Calu3 (cell line): ENCODE data around the gene CORO1C. TPM values are rescaled to one million over a fixed set of nuclear protein-coding genes. Genes with fewer than 3 reads are reported as not detected.
"Not testable (repeated sequence)": the region's sequence is repeated elsewhere in the genome, so short reads cannot be mapped to it uniquely, and the experiment has no call there.

Source experiments
- BruUV-seq: library from RNA; stranded (reverse); fragments of 400-500 nt; replicated peaks from 2 replicates; lab custom pipeline; 2021; lab: Mats Ljungman, UMichigan
- CTCF ChIA-PET: fragments of 300-600 bp; sonication (Branson Sonifier 250); formaldehyde crosslinking; loops from one replicate; lab custom pipeline; 2022; ENCODE audit warnings: antibody characterized with exemption; lab: Charles Lee
- DNase-seq: peaks from one replicate; pipeline ENCODE4 v3.0.0; 2022
- H3K27ac Mint-ChIP-seq: one replicate; pipeline ENCODE4 v1.8.0; 2022; ENCODE audit warnings: mixed read lengths; ENCODE audit not compliant: unreplicated experiment
- H3K27me3 Mint-ChIP-seq: one replicate; pipeline ENCODE4 v1.8.0; 2022; ENCODE audit warnings: mixed read lengths; ENCODE audit not compliant: unreplicated experiment
- H3K36me3 Mint-ChIP-seq: one replicate; pipeline ENCODE4 v1.8.0; 2022; ENCODE audit warnings: mild to moderate bottlenecking, moderate library complexity, mixed read lengths; ENCODE audit not compliant: insufficient read depth, unreplicated experiment
- H3K4me1 Mint-ChIP-seq: one replicate; pipeline ENCODE4 v1.8.0; 2022; ENCODE audit warnings: mild to moderate bottlenecking, low read depth, mixed read lengths; ENCODE audit not compliant: unreplicated experiment
- H3K4me3 Mint-ChIP-seq: one replicate; pipeline ENCODE4 v1.8.0; 2022; ENCODE audit warnings: mild to moderate bottlenecking, low read depth, moderate library complexity, mixed read lengths; ENCODE audit not compliant: unreplicated experiment
- H3K9me3 Mint-ChIP-seq: one replicate; pipeline ENCODE4 v1.8.0; 2022; ENCODE audit warnings: low read depth, mixed read lengths; ENCODE audit not compliant: unreplicated experiment
- intact Hi-C: fragments of 100-400 bp; cut with micrococcal nuclease; formaldehyde crosslinking; loops from one replicate; pipeline ENCODE4 v1.10.0; 2022; ENCODE audit not compliant: unreplicated experiment
- total RNA-seq: library from RNA; stranded (reverse); gene quantifications from 2 replicates; pipeline ENCODE4 v1.2.3, GENCODE V29; 2022
- TF ChIP-seq, protein P1 (sequence below): fragments of 200-600 bp; IDR thresholded peaks from one replicate; pipeline ENCODE4 v1.8.0; 2022; ENCODE audit warnings: antibody characterized with exemption; ENCODE audit not compliant: unreplicated experiment

The CORO1C gene
- total RNA-seq, 1 experiment from 2014 or later = 252 TPM

DNA sequence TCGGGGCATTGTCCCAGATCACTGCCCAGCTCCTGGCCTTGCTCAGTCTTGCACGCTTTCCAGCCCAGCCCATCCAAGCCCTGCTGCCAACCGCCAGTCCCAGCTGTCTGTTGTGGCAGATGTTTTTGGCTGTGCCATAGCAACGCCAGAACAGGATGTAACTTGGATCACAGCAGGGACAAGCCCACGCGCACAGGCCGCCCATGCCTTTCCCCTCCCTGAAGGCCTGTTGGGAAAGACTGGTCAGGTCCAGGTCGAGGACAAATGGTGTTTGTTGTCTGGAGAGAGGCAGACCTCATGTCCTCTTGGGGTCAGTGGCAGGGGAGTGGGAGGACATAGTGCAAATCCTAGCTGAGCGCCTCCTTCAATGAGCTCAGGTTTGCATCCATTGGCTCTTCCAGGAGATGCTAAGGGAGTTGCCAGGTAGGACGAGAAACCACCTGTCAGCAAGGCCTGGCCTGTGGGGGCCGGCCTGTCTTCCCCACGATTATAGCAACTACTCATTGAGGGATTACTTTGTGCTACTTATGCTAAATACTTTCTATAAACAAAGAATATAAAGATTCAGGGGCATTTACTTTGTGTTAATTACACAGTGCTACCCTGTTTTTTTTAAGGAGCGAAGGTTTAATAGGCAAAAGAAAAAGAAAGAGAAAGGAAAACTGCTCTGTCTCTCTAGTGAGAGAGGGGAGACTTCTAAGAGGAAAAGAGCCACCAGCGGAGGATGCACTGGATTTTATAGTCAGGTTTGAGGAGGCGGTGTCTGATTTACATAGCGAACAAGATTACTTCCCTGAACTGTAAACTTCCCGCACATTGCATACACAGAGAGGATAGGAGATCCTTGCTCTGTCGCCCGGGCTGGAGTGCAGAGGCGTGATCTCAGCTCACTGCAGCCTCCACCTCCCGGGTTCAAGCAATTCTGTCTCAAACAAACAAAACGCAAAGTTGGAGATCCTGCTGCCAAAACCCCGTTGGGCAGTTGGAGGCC, 42.8 kb upstream of the CORO1C start:
- Mint-ChIP-seq H3K27ac (no peak overlapping the region), H3K4me1 (peaks cover 12% of the 10 kb centered on the region), H3K27me3 (no peaks in the 10 kb centered on the region), H3K4me3 (no peak overlapping the region), H3K9me3 (no peaks in the 10 kb centered on the region), H3K36me3 (peaks cover 3% of the 10 kb centered on the region)
- TF ChIP-seq, protein P1, sequence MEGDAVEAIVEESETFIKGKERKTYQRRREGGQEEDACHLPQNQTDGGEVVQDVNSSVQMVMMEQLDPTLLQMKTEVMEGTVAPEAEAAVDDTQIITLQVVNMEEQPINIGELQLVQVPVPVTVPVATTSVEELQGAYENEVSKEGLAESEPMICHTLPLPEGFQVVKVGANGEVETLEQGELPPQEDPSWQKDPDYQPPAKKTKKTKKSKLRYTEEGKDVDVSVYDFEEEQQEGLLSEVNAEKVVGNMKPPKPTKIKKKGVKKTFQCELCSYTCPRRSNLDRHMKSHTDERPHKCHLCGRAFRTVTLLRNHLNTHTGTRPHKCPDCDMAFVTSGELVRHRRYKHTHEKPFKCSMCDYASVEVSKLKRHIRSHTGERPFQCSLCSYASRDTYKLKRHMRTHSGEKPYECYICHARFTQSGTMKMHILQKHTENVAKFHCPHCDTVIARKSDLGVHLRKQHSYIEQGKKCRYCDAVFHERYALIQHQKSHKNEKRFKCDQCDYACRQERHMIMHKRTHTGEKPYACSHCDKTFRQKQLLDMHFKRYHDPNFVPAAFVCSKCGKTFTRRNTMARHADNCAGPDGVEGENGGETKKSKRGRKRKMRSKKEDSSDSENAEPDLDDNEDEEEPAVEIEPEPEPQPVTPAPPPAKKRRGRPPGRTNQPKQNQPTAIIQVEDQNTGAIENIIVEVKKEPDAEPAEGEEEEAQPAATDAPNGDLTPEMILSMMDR = no peak
- no TSS peak for BruUV-seq
- CTCF ChIA-PET = interaction anchor here (0.8 kb wide), 1 partner anchor 40 kb away, joined by 3 read pairs; no protein-coding TSS in a partner anchor
- peak; percentile 57 for DNase-seq
- intact Hi-C loops = no loop called here

DNA sequence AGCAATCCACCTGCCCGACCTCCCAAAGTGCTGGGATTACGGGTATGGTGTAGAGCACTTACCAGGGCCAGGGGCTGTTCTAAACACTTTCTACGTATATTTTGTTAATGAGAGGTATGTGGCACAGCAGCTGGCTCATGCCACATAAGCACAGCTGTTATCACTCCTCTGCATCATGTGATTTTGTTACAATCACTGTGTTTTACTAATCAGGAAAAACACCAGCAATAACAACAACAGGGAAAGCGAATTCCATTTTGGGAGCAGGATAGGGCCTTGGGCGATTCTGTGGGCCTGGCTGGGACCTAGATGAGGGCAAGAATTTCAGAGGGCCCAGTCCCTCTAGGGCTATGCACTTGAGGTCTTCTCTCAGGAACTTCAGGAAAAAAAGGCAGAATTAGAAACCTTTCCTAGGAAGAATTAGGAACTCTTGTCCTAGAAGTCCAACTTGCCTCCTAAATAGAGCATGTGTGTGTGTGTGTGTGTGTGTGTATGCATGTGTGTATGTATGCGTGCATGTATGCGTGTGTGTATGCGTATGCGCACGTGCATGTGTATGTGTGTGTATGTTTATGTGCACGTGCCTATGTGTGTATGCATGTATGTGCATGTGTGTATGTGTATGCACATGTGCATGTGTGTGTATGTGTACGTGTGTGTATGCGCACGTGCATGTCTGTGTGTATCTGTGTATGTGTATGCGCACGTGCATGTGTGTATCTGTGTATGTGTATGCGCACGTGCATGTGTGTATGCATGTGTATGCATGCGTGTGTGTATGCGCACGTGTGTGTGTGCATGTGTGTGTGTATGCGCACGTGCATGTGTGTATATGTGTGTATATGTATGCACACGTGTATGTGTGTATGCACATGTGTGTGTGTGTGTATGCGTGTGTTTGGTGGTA, 41.8 kb upstream of the CORO1C start:
- CTCF ChIA-PET = interaction anchor here (0.8 kb wide), 1 partner anchor 39 kb away, joined by 3 read pairs; no protein-coding TSS in a partner anchor
- intact Hi-C loops = no loop called here
- Mint-ChIP-seq H3K4me1 (peaks cover 12% of the 10 kb centered on the region), H3K9me3 (no peaks in the 10 kb centered on the region), H3K27me3 (no peaks in the 10 kb centered on the region), H3K27ac (no peak overlapping the region), H3K36me3 (peaks cover 12% of the 10 kb centered on the region), H3K4me3 (no peak overlapping the region)
- BruUV-seq = no TSS peak
- TF ChIP-seq, protein P1 = no peak
- no peak for DNase-seq

DNA sequence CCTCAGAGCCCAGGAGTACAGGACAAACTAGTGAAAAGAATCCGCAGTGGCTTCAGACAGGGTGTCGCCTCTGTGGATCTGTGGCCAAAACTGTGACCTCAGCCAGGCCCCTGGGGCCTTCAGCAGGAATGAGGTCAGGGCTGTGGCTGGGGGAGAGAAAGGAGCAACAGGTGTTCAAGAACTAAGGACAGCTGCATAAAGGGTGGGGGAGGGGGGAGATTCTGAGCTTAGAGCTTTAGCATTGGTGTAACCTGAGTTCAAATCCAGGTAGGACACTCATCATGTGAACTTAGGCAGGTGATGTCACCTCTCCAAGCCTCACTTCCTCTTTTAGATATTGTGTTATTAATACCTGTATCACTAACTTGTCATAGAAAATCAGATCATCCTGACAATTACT, 40.9 kb upstream of the CORO1C start:
- H3K27me3 Mint-ChIP-seq = no peaks in the 10 kb centered on the region
- no TSS peak for BruUV-seq
- intact Hi-C loops = no loop called here
- H3K9me3 Mint-ChIP-seq = no peaks in the 10 kb centered on the region
- peaks cover 14% of the 10 kb centered on the region for H3K36me3 Mint-ChIP-seq
- TF ChIP-seq, protein P1 = no peak
- peaks cover 12% of the 10 kb centered on the region for H3K4me1 Mint-ChIP-seq
- no peak for DNase-seq
- no peak overlapping the region for H3K27ac Mint-ChIP-seq
- no peak overlapping the region for H3K4me3 Mint-ChIP-seq
- CTCF ChIA-PET = no interaction called here

DNA sequence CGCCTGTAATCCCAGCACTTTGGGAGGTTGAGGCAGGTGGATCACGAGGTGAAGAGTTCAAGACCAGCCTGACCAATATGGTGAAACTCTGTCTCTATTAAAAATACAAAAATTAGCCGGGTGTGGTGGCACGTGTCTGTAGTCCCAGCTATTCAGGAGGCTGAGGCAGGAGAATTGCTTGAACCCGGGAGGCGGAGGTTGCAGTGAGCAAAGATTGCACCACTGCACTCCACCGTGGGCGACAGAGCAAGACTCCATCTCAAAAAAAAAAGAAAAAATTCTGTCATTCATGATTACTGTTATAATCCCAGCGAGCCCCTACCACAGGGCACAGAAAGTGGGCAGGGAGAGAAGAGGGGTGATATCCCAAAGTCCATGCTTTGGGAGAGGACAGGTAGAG, 40.5 kb upstream of the CORO1C start:
- CTCF ChIA-PET = not testable (repeated sequence)

More for the DNA sequence above, 40.5 kb upstream of the CORO1C start:
- DNase-seq, H3K27me3 Mint-ChIP-seq, H3K4me3 Mint-ChIP-seq, H3K9me3 Mint-ChIP-seq, BruUV-seq, H3K27ac Mint-ChIP-seq, intact Hi-C loops: not testable (repeated sequence)
- peaks cover 14% of the 10 kb centered on the region for H3K36me3 Mint-ChIP-seq
- H3K4me1 Mint-ChIP-seq = peaks cover 12% of the 10 kb centered on the region
